Coronary artery (tissue), 2 donors: ENCODE measurements around the gene INTS1.

Experiments used
- DNase-seq: peaks from one replicate; pipeline ENCODE4 v3.0.0-alpha.2; 2017; ENCODE audit warnings: low spot score
- H3K27ac ChIP-seq, 2 donors: fragments of 200-600 bp; sonication (generic); one replicate each; pipeline ENCODE4 v1.5.1; 2016 to 2019
- H3K4me3 ChIP-seq: fragments of 200-600 bp; sonication (generic); 2 replicates; pipeline ENCODE4 v1.5.1; 2016; ENCODE audit warnings: mild to moderate bottlenecking, moderate library complexity
- TF ChIP-seq, protein P1 (sequence below): fragments of 200-600 bp; sonication (generic); IDR thresholded peaks from one replicate; pipeline ENCODE4 v1.5.1; 2019; ENCODE audit warnings: antibody characterized with exemption

INTS1 gene

DNA sequence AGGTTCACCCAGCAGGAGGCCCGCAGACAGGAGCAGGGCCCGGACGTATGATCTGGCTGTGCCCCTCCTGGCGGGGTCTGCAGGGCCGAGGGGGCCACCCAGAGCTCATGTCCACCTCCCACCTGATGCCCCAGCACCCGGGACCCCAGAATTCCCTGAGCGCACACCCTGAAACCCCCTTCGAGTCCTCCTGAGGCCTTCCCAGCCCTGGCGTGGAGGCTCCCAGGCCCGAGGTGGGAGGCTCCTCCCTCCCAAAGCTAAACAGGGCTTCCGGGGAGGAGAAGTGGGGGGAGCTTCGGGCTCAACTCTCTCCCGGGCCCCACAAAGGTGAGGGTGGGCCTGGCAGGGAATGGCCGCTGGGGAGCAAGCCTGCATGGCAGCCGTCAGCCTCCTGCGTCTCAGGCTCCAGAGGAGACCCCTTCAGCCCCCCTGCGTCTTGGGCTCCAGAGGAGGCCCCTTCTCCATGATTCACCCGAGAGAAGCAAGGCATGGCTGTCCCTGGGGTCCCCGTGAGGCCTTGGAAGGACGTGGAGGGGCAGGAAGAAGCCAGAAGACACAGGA, 75.2 kb downstream of the INTS1 start:
- Histone ChIP-seq H3K27ac (no peak overlapping the region), H3K4me3 (no peak overlapping the region)
- DNase-seq, result no peak
- TF ChIP-seq, protein P1, sequence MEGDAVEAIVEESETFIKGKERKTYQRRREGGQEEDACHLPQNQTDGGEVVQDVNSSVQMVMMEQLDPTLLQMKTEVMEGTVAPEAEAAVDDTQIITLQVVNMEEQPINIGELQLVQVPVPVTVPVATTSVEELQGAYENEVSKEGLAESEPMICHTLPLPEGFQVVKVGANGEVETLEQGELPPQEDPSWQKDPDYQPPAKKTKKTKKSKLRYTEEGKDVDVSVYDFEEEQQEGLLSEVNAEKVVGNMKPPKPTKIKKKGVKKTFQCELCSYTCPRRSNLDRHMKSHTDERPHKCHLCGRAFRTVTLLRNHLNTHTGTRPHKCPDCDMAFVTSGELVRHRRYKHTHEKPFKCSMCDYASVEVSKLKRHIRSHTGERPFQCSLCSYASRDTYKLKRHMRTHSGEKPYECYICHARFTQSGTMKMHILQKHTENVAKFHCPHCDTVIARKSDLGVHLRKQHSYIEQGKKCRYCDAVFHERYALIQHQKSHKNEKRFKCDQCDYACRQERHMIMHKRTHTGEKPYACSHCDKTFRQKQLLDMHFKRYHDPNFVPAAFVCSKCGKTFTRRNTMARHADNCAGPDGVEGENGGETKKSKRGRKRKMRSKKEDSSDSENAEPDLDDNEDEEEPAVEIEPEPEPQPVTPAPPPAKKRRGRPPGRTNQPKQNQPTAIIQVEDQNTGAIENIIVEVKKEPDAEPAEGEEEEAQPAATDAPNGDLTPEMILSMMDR, result no peak

DNA sequence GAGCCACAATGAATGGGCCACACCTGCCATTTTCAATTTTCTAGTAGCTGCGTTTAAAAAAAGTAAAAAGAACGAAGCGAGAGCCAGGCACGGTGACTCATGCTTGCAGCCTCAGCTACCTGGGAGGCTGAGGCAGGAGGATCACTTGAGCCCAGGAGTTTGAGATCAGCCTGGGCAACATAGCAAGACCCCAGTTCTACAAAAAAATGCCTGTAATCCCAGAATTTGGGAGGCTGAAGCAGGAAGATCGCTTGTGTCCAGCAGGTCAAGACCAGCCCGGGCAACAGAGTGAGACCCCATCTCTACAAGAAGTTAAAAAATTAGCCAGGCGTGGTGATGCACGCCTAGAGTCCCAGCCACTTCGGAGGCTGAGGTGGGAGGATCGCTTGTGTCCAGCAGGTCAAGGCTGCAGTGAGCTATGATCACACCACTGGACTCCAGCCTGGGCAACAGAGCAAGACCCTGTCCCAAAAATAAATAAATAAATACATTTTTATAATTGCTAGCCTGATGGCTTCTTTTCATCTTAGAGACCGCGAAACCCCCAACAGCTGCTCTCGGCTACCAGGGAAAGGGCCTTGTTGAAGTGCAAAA, 77.0 kb downstream of the INTS1 start:
- Histone ChIP-seq H3K4me3 (no peak overlapping the region), H3K27ac (no peak overlapping the region)
- TF ChIP-seq, protein P1, result no peak
- no peak for DNase-seq

DNA sequence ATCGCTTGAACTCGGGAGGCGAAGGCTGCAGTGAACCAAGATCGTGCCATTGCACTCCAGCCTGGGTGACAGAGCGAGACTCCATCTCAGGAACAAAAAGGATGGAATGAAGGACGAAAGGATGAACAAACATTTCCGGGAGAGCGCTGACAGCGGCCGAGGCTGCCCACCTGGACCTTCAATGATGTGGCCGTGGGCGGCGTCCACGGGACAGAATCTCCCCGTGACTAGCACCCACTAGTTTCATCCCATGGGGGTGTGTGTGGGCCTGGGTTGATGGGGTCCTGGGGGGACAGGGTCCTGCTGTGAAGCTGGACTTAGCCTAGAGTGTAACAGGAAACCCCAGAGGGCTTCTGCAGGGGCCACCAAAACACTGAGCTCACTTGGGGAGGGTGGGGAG, 77.7 kb downstream of the INTS1 start:
- no peak for DNase-seq
- no peak overlapping the region for H3K27ac ChIP-seq
- TF ChIP-seq, protein P1, result no peak
- no peak overlapping the region for H3K4me3 ChIP-seq

DNA sequence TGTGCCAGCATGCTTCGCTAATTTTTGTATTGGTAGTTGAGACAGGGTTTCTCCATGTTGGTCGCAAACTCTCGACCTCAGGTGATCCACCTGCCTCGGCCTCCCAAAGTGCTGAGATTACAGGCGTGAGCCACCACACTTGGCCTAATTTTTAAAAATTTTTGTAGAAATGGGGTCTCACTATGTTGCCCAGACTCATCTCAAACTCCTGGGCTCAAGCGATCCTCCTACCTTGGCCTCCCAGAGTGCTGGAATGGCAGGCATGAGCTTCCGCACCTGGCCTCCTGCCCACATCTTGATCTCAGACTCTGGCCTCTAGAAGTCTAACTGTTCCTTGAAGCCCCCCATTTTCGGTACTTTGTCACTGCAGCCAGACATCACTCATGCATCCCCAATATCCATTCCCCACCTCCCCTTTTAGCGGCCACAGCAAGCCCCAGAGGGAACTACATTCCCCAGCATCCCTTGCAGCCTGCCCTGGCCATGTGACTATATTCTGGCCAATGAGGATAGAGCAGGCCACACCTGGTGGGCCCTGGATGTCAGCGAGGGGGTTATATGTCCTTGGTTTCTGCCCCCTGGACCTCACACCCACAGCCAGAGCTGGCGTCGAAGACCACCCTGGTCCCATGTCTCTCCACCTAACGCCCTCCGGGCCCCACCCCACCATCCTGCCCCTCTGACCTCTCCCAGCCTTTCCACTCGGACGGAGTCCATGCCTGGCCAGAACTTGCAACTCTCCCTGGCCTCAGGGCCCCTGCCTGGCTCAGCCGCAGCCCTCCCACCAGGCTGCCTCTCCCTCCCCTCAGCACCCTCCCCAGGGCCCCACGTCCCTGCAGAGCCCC, 78.7 kb downstream of the INTS1 start:
- no peak for DNase-seq
- no peak overlapping the region for H3K27ac ChIP-seq
- TF ChIP-seq, protein P1, result no peak
- no peak overlapping the region for H3K4me3 ChIP-seq

DNA sequence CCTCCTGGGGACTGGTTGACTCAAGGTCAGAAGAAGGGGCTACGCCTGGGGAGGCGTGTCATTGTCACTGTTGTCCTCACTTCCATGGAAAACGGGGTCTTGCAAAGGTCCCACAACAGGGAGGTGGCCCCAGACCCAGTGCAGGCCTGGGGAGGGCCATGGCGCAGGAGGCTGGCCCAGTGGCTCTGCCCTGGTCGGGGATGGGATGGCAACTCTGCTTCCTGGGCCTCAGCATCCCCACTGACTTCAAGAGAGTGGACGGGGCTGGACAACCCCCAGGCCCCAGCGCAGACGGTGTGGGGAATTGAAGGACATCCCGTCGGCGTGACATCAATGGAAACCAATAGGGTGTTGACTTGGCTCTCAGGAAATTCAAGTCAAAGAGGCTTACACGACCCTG, 80.1 kb downstream of the INTS1 start:
- H3K27ac ChIP-seq, result no peak overlapping the region
- DNase-seq, result no peak
- TF ChIP-seq, protein P1, result no peak
- H3K4me3 ChIP-seq, result no peak overlapping the region

DNA sequence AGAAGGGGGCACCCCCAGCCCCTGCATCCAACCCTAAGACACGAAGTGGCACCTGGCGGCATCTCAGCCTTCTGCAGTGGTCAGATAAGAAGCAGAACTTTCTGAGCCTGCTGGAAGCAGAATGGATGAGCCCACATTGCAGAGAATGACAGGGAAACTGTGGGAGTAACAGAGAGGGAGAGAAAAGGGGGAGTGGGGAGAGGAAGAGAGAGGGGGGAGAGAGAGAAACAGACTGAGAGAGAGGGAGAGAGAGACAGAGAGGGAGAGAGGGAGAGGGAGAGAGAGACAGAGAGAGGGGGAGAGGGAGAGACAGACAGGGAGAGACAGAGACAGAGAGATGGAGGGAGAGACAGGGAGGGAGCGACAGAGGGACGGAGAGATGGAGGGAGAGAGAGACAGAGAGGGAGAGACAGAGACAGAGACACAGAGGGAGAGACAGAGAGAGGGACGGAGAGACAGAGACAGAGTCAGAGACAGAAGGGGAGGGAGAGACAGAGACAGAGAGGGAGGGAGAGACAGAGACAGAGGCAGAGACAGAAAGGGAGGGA, 80.9 kb downstream of the INTS1 start:
- no peak overlapping the region for H3K4me3 ChIP-seq
- DNase-seq, result no peak
- H3K27ac ChIP-seq, result no peak overlapping the region
- TF ChIP-seq, protein P1, result no peak
